OCI-LY3 (cell line): ENCODE measurements around the gene CAPN8.

Source experiments
- H2AFZ ChIP-seq: fragments of 200-600, 300-600 bp; shearing (Covaris generic); 2 replicates; pipeline ENCODE4 v1.6.0; 2014; ENCODE audit warnings: antibody characterized with exemption, low read depth, low read length
- H3K27ac ChIP-seq: fragments of 200-600, 300-600 bp; sonication (generic); 2 replicates; pipeline ENCODE4 v1.5.1; 2014; ENCODE audit warnings: mild to moderate bottlenecking, low read length, moderate library complexity, mixed read lengths
- H3K27me3 ChIP-seq: fragments of 200-600, 300-600 bp; sonication (generic); 2 replicates; pipeline ENCODE4 v1.6.1; 2014; ENCODE audit warnings: low read depth, low read length, mixed read lengths
- H3K36me3 ChIP-seq: fragments of 200-600, 300-600 bp; sonication (generic); replicated peaks from 2 replicates; pipeline ENCODE3; 2014; ENCODE audit warnings: low read depth, low read length, mixed read lengths
- H3K4me1 ChIP-seq: fragments of 300-600, 200-600 bp; sonication (generic); 2 replicates; pipeline ENCODE4 v1.6.1; 2014; ENCODE audit warnings: low read length, mixed read lengths
- H3K4me2 ChIP-seq: fragments of 200-600, 300-600 bp; sonication (generic); 2 replicates; pipeline ENCODE4 v1.6.1; 2014; ENCODE audit warnings: low read length, mixed read lengths
- H3K4me3 ChIP-seq: fragments of 300-600, 200-600 bp; sonication (generic); 2 replicates; pipeline ENCODE4 v1.5.1; 2014; ENCODE audit warnings: antibody characterized with exemption, mild to moderate bottlenecking, low read length, moderate library complexity
- H3K79me2 ChIP-seq: fragments of 300-600, 200-600 bp; shearing (Covaris generic); 2 replicates; pipeline ENCODE4 v1.6.1; 2014; ENCODE audit warnings: mild to moderate bottlenecking, low read length, mixed read lengths
- H3K9ac ChIP-seq: fragments of 300-600, 200-600 bp; shearing (Covaris generic); 2 replicates; pipeline ENCODE4 v1.6.0; 2014; ENCODE audit warnings: mild to moderate bottlenecking, low read length, moderate library complexity
- H3K9me3 ChIP-seq: fragments of 200-600, 300-600 bp; shearing (Covaris generic); 2 replicates; pipeline ENCODE4 v1.6.1; 2014; ENCODE audit warnings: low read length, mixed read lengths; ENCODE audit not compliant: insufficient read depth
- H4K20me1 ChIP-seq: fragments of 200-600, 300-600 bp; sonication (generic); 2 replicates; pipeline ENCODE4 v1.6.1; 2016; ENCODE audit warnings: low read length, mixed read lengths; ENCODE audit not compliant: insufficient read depth
- CTCF ChIP-seq: fragments of 200-600, 300-600 bp; sonication (generic); IDR thresholded peaks from 2 replicates; pipeline ENCODE4 v1.5.1; 2014; ENCODE audit warnings: antibody characterized with exemption, low read length, low read depth
- EZH2phosphoT487 ChIP-seq: fragments of 200-600 bp; shearing (Covaris generic); IDR thresholded peaks from 2 replicates; pipeline ENCODE4 v1.6.1; 2018; ENCODE audit warnings: antibody characterized with exemption, mixed run types, low read depth

Gene CAPN8

DNA sequence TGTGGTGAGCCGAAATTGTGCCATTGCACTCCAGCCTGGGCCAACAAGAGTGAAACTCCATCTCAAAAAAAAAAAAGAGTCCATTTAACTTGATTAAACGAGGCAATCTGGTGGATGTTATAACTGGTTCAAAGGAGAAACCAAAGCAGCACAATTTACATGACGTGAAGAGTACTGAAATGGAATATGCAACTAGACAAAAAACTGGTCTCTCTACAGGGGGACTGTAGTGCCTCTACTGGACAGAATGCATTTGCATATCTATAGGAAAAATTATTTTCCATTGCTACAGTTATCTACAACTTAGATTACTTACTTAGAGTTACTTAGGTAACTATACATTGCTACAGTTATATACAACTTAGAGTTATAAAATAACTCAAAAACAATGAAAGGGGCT is 44.1 kb upstream of the CAPN8 start:
- Histone ChIP-seq H2AFZ (no peak overlapping the region), H3K4me3 (no peak overlapping the region), H3K9ac (no peak overlapping the region), H3K9me3 (no peaks in the 10 kb centered on the region), H3K27ac (no peak overlapping the region), H3K36me3 (no peaks in the 10 kb centered on the region), H4K20me1 (no peaks in the 10 kb centered on the region), H3K79me2 (peaks cover 4% of the 10 kb centered on the region; the same call in 1 of the 2 replicates), H3K27me3 (peaks cover 16% of the 10 kb centered on the region), H3K4me2 (no peak overlapping the region), H3K4me1 (peaks cover 11% of the 10 kb centered on the region)
- TF ChIP-seq EZH2phosphoT487, result no peak
- no peak for TF ChIP-seq CTCF

DNA sequence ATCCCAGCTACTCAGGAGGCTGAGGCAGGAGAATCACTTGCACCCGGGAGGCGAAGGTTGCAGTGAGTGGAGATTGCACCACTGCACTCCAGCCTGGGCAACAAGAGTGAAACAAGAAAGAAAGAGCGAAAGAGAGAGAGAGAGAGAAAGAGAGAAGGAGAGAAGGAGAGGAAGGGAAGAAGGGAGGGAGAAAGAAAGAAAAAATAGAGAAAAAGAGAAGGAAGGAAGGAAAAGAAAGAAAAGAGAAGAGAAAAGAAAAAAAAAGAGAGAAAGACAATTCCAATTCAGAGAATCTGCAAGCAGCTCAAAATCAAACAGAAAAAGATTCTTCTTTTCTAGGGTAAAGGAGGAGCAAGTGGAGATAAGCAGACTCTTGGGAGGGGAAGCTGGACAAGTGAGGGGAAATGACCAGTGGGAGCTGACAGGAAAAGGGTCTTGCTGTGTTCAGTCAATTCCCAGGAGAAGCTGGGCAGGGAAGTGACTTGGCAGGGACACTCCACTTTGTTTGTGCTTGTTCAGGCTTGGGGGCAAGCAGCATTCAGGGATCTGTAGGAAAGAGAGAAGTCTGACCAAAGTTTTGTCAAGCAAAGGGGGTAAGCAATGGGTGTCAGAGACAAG is 43.3 kb upstream of the CAPN8 start:
- H3K27ac ChIP-seq, result no peak overlapping the region
- H4K20me1 ChIP-seq, result no peaks in the 10 kb centered on the region
- H3K79me2 ChIP-seq, result peaks cover 4% of the 10 kb centered on the region; the same call in 1 of the 2 replicates
- H3K9me3 ChIP-seq, result no peaks in the 10 kb centered on the region
- no peak overlapping the region for H3K9ac ChIP-seq
- no peak overlapping the region for H3K4me2 ChIP-seq
- H3K4me1 ChIP-seq, result peaks cover 9% of the 10 kb centered on the region
- no peaks in the 10 kb centered on the region for H3K36me3 ChIP-seq
- no peak overlapping the region for H3K4me3 ChIP-seq
- TF ChIP-seq EZH2phosphoT487 (no peak), CTCF (no peak)
- peaks cover 16% of the 10 kb centered on the region for H3K27me3 ChIP-seq
- H2AFZ ChIP-seq, result no peak overlapping the region

DNA sequence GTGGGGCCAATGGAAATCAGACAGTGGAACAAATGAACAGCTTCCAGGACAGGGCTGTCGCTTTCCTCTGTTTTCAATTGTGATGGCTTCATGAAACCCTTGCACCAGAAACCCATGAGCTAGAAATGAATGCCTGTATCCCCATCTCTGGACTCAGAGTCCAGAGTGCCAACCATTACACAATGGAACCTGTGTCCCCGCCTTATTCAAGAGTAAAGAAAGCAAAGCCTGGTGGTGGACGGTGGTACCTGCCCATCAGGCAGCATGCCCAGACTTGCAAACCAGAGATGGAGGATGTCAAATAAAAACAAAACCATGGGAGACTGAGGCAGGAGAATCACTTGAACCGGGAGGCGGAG is 42.5 kb upstream of the CAPN8 start:
- peaks cover 24% of the 10 kb centered on the region for H3K27me3 ChIP-seq
- peaks cover under 1% of the 10 kb centered on the region for H3K4me1 ChIP-seq
- no peak overlapping the region for H3K9ac ChIP-seq
- H3K27ac ChIP-seq, result no peak overlapping the region
- no peaks in the 10 kb centered on the region for H3K36me3 ChIP-seq
- H4K20me1 ChIP-seq, result no peaks in the 10 kb centered on the region
- no peak overlapping the region for H3K4me3 ChIP-seq
- TF ChIP-seq CTCF, result no peak
- no peak for TF ChIP-seq EZH2phosphoT487
- H3K9me3 ChIP-seq, result no peaks in the 10 kb centered on the region
- H3K4me2 ChIP-seq, result no peak overlapping the region
- H3K79me2 ChIP-seq, result no peaks in the 10 kb centered on the region; the same call in 1 of the 2 replicates
- H2AFZ ChIP-seq, result no peak overlapping the region

DNA sequence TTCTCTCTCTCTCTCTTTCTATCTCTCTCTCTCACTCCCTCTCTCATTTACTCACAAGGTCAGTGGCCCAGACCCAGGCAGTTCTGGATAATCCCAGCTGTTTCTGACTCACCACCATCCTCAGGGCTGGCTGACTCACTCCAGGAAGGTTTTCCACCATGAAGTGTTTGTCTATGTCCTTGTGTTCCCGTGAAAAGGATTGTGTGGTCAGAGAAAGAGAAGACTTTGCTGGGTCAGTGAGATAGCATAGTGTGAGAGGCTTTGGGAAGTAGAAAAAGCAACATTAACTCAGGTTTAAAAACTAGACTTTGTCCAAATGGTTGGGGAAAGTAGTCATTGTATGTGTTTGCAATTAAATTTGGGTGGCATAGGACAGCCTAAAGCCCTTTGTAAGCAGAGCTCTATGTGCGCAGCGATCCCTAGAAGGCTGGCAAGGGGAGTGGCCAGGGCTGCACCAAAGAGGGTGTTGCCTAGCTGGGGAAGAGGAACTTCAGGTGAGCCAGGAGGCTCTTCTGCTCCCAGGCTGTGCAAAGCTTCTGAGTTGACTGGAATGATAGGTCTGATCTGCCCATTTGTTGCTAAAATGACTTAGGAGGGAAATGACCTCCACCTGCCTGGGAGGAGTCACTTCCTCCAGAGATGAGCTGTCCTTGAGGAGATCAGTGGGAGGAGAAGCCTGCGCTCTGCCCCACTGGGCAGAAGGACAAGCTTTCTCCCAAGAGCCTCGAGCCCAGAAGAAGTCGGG is 41.9 kb upstream of the CAPN8 start:
- no peak overlapping the region for H2AFZ ChIP-seq
- no peaks in the 10 kb centered on the region for H3K36me3 ChIP-seq
- no peak for TF ChIP-seq EZH2phosphoT487
- no peak for TF ChIP-seq CTCF
- peaks cover 29% of the 10 kb centered on the region for H3K27me3 ChIP-seq
- no peak overlapping the region for H3K4me2 ChIP-seq
- no peaks in the 10 kb centered on the region for H4K20me1 ChIP-seq
- no peaks in the 10 kb centered on the region; the same call in 1 of the 2 replicates for H3K4me1 ChIP-seq
- H3K4me3 ChIP-seq, result no peak overlapping the region
- no peaks in the 10 kb centered on the region for H3K79me2 ChIP-seq
- no peak overlapping the region for H3K27ac ChIP-seq
- no peak overlapping the region for H3K9ac ChIP-seq
- no peaks in the 10 kb centered on the region for H3K9me3 ChIP-seq
